Fibroblast of peridontal ligament (primary cell): ENCODE results near the gene CDIP1.

Source experiments
- DNase-seq: peaks from one replicate; pipeline ENCODE4 v3.0.0-alpha.2; 2010; ENCODE audit errors: extremely low read depth

The CDIP1 gene

DNA sequence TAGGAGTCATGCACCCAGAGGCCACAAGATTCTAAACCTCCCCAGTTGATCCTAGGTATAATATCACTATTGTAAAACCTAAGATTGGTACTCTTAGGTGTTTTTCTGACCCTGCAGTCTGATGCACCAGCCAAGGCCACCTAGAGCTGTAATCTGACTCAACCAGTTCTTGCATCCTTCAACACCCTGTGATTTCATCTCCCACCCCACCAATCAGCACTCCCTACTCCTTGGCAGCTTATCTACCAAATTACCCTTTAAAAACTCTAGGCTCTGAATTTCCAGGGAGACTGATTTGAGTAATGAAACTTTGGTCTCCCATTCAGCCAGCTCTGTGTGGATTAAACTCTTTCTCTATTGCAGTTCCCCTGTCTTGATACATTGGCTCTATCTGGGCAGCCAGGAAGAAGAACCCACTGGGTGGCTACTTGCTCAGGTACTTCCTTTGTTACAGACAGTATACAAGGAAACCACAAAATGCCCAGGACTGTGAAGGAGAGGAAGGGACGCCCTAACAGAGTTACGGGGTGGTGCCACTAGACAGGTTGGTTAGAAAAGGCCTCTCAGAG is 1.2 kb upstream of the CDIP1 start:
- DNase-seq = no peak

GRCh38 chr16:4537376-4538343 is 913 bp downstream of the CDIP1 start:
- DNase-seq = no peak

DNA sequence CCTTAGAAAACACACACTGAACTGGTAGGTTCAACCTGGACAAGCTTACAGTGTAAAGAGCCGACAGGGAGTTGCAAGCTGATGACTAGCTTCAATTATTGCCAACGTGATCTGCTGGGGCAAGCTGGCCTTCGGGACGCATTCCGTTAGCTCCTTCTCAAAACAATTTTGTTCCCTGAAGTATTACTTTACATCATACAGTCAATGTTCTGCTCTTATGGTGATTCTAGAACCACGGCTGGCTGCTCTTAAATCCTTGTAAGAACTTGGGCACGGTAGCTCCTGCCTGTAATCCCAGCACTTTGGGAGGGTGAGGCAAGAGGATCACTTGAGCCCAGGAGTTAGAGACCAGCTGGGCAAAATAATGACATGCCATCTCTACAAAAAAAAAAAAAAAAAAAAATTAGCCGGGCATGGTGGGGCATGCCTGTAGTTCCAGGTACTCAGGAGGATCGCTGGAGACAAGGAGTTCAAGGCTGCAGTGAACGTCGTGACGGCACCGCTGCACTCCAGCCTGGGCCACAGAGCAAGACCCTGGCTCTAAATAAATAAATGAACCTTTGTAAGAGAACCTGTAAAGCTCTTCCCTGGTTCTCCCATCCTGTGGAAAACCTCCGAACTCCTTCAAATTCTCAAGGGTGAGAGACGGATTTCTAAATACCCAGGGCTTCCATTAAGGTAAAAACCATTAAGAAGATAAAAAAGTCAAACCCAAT is 2.0 kb downstream of the CDIP1 start:
- peak; percentile 14 for DNase-seq

DNA sequence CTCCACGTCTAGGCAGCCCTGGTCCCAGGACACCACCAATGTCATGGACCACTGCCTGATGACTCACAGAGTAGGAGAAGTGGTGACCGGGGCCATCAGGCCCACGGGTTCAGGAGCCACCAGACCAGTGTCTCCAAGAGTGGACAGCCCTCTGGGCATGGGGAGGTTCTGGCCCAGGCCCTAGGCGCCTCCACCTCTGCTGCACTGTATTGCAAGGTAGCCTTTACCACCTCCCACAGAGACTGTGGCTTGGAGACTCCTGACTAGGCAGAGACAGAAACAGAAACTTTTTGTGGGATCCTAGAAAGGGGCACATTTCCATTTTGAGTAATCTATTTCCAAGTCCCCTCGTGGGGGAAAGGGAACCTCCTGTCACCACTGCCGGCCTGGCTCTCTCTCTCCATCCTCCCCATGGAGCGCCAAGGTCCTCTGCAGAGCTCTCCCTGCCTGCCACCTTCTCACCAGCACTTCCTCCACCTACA is 2.9 kb downstream of the CDIP1 start:
- DNase-seq = no peak

DNA sequence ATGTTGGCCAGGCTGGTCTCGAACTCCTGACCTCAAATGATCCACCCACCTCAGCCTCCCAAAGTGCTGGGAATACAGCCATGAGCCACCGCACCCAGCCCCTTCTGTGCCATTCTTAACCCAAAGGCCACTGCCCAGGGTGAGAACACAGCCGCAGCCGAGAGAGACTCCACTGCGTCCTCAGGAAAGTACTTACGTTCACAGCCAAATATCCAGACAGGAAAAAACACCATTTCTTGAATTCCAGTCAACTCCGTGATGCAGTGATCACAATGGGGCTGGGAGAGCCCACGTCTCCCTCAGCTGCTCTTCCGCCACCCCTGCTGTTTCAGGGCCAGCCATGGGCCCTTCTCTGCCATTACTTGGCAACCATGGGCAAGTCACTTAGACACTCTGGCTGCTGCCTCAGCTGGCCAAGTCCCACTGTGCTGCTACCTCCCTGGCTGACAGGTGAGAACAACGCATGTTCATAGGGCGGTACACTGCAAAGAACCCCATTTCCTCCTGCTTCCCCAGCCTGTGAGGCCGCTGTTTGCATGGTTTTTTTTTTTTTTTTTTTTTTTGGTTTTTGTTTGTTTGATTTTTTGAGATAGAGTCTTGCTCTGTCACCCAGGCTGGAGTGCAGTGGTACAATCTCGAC is 4.3 kb downstream of the CDIP1 start:
- no peak for DNase-seq

DNA sequence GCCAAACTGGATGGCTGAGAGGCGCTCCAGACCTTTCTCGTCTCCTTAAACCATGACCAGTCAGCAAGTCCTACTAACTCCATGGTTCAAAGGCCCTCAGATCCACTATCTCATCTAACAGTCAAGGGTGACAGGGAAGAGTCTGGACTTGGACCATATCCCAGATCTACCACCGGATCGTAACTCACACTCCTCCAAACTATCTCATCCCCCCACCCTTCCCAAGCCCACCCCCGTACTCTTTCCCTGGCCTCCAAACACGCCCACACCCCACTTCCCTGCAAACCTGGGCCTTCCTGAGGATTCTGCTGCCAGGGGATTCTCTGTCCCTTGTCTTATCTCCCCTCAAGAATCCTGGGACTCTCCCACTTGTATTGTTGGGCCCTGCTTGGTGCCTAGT is 5.1 kb downstream of the CDIP1 start:
- no peak for DNase-seq

DNA sequence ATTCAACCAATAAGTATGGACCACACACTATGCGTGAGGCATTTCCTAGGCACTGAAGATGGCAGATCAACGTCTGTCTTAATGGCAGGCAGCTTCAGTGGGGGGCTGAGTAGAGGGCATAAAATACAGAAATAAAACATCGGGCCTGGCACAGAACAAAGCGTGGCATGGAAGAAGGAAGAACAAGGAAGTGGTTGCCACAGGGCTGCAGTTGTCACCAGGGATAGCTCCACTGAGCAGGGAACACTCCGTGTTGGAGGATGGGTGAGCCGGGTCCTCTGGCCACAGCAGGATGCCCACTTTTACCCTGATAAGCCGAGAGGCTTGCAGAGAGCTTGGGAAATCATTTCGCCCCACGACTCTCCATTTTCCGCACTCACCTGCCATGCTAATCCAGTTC is 6.3 kb downstream of the CDIP1 start:
- no peak for DNase-seq

GRCh38 chr16:4531811-4532210 is 6.8 kb downstream of the CDIP1 start:
- no peak for DNase-seq

GRCh38 chr16:4529085-4530060 is 9.2 kb downstream of the CDIP1 start:
- peak; percentile 53 for DNase-seq

DNA sequence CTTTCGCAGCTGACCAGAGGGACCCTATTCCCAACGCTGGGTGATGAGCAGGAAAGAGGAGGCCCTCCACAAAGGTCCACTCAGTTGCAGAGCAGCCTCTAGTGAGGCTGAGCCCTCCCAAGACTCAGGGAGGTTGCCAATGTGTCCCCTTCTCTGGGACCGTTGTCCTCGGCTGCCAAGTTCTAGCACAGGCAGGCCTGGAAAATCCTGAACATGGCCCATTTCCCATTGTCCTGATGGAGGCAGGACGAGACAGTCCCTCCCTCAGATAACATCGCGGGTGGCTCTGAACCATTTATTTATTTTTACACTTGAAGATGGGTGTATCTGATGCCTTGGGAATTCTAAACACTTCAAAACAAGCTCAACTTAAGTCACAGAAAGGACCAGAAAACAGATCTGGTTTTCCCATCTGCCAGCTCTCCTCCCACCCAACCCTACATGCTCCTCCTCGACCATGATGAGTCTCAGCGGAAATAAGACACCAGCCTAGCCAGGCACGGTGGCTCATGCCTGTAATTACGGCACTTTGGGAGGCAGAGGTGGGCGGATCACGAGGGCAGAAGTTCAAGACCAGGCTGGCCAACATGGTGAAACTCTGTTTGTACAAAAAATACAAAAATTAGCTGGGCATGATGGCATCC is 12.8 kb downstream of the CDIP1 start:
- no peak for DNase-seq

GRCh38 chr16:4525069-4525468 is 13.5 kb downstream of the CDIP1 start:
- no peak for DNase-seq

GRCh38 chr16:4524571-4524970 is 14.0 kb downstream of the CDIP1 start:
- DNase-seq = no peak

- no peak for DNase-seq
Observed at GRCh38 chr16:4523686-4524085, 14.9 kb downstream of the CDIP1 start.

- DNase-seq = no peak
Observed at GRCh38 chr16:4522051-4522581, 16.5 kb downstream of the CDIP1 start.

GRCh38 chr16:4520913-4521312 is 17.7 kb downstream of the CDIP1 start:
- no peak for DNase-seq

- DNase-seq = no peak
Observed at GRCh38 chr16:4519274-4520058, 19.1 kb downstream of the CDIP1 start.

DNA sequence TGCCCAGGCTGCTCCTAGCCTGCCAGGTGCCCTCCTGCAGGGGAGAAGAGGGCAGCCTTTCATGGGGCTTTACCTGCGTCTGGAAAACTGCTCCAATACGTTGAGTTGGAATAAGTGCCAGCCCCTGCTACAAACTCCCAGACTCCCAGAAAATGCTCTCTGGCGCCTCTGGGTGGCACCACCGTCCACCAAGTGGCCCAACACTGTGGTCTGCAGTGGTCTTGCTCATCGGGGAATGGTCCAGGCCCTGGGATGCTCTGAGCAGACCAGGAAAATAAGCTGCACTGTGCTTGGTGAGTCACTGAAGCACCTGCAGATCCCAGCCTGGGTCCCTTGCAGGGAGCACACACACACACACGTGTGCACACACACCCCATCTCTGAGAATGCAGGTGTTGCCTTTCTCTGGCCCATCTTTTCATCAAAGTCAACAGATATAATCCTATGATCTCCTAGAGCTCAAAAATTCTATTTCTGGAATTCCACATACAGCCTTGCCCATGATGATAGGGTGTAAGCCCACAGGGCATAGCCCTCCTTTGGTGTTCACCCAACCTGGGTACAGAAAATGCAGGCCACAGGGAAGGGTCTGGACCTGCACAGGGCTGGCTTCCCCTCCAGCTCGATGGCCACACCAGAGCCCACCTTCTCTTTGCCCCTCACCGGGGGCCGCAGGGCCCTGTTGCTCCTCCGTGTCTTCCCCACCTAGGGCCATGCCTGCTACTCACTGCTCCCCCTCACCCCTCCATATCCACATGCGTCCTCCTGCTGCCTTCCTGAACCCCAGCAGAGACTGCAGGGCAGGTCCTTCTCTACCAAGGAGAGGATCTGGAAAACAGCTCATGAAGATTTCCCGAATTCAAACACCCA is 20.5 kb downstream of the CDIP1 start:
- no peak for DNase-seq

DNA sequence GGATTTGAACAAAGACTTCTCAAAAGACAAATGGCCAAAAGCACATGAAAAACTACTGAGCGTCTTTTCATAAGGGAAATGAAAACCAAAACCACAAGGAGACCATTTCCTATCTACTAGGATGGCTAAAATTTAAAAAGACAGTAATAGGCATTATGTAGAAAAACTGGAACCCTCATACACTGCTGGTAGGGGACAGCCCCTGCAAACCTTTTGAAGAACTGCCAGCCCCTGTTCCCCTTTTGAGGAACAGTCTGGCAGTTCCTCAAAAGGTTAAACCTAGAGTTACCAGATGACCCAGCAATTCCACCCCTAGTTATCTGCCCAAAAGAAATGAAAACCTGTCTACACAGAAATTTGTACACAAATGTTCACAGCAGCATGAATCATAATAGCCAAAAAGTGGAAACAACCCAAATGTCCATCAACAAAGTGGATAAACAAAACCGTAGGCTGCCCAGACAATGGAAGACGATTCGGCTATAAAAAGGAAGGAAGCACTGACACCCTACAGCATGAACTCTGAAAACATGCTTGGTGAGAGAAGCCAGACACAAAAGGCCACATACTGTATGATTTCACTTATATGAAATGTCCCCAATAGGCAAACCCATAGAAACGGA is 22.9 kb downstream of the CDIP1 start:
- peak; percentile 15 for DNase-seq
